ENCODE data around the gene CUEDC2.

The CUEDC2 gene, protein sequence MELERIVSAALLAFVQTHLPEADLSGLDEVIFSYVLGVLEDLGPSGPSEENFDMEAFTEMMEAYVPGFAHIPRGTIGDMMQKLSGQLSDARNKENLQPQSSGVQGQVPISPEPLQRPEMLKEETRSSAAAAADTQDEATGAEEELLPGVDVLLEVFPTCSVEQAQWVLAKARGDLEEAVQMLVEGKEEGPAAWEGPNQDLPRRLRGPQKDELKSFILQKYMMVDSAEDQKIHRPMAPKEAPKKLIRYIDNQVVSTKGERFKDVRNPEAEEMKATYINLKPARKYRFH

GRCh38 chr10:102432162-102432950, at the start of gene CUEDC2:
Gene CUEDC2 (minus strand): TSS chr10:102432574. CDS start chr10:102425188, 7,386 bp downstream.
- DNase-seq (ENCODE audit: low read depth) = peak; percentile 98
- TF ChIP-seq, protein P1, sequence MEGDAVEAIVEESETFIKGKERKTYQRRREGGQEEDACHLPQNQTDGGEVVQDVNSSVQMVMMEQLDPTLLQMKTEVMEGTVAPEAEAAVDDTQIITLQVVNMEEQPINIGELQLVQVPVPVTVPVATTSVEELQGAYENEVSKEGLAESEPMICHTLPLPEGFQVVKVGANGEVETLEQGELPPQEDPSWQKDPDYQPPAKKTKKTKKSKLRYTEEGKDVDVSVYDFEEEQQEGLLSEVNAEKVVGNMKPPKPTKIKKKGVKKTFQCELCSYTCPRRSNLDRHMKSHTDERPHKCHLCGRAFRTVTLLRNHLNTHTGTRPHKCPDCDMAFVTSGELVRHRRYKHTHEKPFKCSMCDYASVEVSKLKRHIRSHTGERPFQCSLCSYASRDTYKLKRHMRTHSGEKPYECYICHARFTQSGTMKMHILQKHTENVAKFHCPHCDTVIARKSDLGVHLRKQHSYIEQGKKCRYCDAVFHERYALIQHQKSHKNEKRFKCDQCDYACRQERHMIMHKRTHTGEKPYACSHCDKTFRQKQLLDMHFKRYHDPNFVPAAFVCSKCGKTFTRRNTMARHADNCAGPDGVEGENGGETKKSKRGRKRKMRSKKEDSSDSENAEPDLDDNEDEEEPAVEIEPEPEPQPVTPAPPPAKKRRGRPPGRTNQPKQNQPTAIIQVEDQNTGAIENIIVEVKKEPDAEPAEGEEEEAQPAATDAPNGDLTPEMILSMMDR (IDR thresholded peaks at IDR 0.05; ENCODE audit: low read length, missing control alignments) = no peak

DNA sequence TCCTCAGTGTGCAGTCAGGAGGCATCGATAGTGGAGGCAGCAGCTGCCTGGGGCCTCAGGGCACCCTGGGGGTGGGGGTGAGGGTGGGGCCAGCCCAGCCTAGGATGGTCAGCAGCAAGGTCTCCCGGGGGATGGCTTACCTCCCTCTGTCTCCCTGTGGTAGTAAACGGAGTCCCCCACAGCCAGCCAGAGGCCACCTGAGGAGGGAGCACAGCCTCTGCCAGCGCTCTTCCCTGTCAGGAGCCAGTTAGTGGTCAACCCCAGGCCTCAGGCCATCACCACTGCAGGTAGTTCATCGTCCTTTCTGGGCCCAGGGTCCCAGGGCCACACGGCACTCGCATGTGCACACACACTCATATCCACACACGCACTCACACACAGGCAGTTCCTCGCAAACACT, 48.0 kb upstream of the CUEDC2 start:
- no peak overlapping the region for H3K4me3 ChIP-seq (replicated peaks; ENCODE audit: low read depth, low read length)
- TF ChIP-seq, protein P1 (IDR thresholded peaks at IDR 0.05; ENCODE audit: low read length, missing control alignments) = no peak
- DNase-seq (ENCODE audit: low read depth) = no peak

More at GRCh38 chr10:102432162-102432950, at the start of gene CUEDC2:
- peak within 1 kb of the TSS; percentile 92 for H3K4me3 ChIP-seq (replicated peaks; ENCODE audit: low read depth, low read length)

DNA sequence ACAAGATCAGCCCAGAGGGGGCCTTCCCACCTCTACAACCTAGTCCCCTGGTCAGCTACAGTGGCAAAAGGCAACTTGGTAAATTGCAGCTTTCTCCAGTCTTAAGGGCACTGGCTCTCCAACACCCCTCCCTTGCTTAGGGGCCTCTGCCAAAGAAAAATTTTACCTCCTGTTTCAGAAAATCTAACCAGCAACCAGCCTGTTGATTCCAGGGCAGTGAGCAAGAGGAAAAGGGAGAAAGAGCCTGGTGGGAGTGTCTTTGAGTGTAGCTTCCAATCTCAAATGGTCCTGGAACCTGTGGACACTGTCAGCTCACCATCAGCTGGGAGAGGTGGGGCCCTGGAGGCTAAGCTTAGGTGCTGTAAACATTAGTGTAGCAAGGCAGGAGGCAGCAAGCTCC, 47.3 kb upstream of the CUEDC2 start:
- no peak overlapping the region for H3K4me3 ChIP-seq (replicated peaks; ENCODE audit: low read depth, low read length)
- DNase-seq (ENCODE audit: low read depth) = no peak
- TF ChIP-seq, protein P1 (IDR thresholded peaks at IDR 0.05; ENCODE audit: low read length, missing control alignments) = no peak

GRCh38 chr10:102476466-102477141, 44.2 kb upstream of the CUEDC2 start:
- H3K4me3 ChIP-seq (replicated peaks; ENCODE audit: low read depth, low read length) = no peak overlapping the region
- DNase-seq (ENCODE audit: low read depth) = no peak
- TF ChIP-seq, protein P1 (IDR thresholded peaks at IDR 0.05; ENCODE audit: low read length, missing control alignments) = no peak

GRCh38 chr10:102475451-102476040, 43.2 kb upstream of the CUEDC2 start:
- no peak overlapping the region for H3K4me3 ChIP-seq (replicated peaks; ENCODE audit: low read depth, low read length)
- TF ChIP-seq, protein P1 (IDR thresholded peaks at IDR 0.05; ENCODE audit: low read length, missing control alignments) = no peak
- DNase-seq (ENCODE audit: low read depth) = no peak

- DNase-seq (ENCODE audit: low read depth) = no peak
- TF ChIP-seq, protein P1 (IDR thresholded peaks at IDR 0.05; ENCODE audit: low read length, missing control alignments) = no peak
- H3K4me3 ChIP-seq (replicated peaks; ENCODE audit: low read depth, low read length) = no peak overlapping the region
These were observed 41.3 kb upstream of the CUEDC2 start for GRCh38 chr10:102473445-102474331.

Measured in fibroblast of pulmonary artery (primary cell).